RWPE2 (cell line): ENCODE measurements around the gene RNU1-2.
A peak's percentile ranks its signal among the peaks of the same experiment; 100 is the strongest.
"Not testable (repeated sequence)": the region's sequence is repeated elsewhere in the genome, so short reads cannot be mapped to it uniquely, and the experiment has no call there.

Source experiments
- ATAC-seq: fragments of 200-7000 bp; cut with Tn5 transposase; 3 replicates; pipeline ENCODE4 v1.9.1; 2021; ENCODE audit warnings: low read depth
- DNase-seq: peaks from one replicate; pipeline ENCODE4 v3.0.0-alpha.2; 2020; ENCODE audit warnings: low spot score
- H3K27ac ChIP-seq: fragments of 450-650 bp; 2 replicates; pipeline ENCODE4 v1.5.1; 2017; ENCODE audit warnings: mild to moderate bottlenecking; ENCODE audit not compliant: poor library complexity, severe bottlenecking
- H3K27me3 ChIP-seq: fragments of 250-450 bp; sonication (Bioruptor Pico); 2 replicates; pipeline ENCODE4 v1.5.1; 2021; ENCODE audit warnings: mild to moderate bottlenecking, moderate library complexity; ENCODE audit not compliant: insufficient read depth, poor library complexity, severe bottlenecking
- H3K36me3 ChIP-seq: fragments of 250-450 bp; sonication (Bioruptor Pico); 2 replicates; pipeline ENCODE4 v1.5.1; 2020; ENCODE audit warnings: low read depth, mild to moderate bottlenecking, moderate library complexity
- H3K4me1 ChIP-seq: fragments of 250-450 bp; sonication (Bioruptor Pico); 2 replicates; pipeline ENCODE4 v1.5.1; 2021; ENCODE audit warnings: mild to moderate bottlenecking, moderate library complexity; ENCODE audit not compliant: insufficient read depth, poor library complexity, severe bottlenecking
- H3K4me3 ChIP-seq: fragments of 250-450 bp; sonication (Bioruptor Pico); 2 replicates; pipeline ENCODE4 v1.5.1; 2021; ENCODE audit warnings: mild to moderate bottlenecking, moderate library complexity; ENCODE audit not compliant: severe bottlenecking
- H3K9me3 ChIP-seq: fragments of 250-450 bp; sonication (Bioruptor Pico); 2 replicates; pipeline ENCODE4 v1.5.1; 2021; ENCODE audit warnings: mild to moderate bottlenecking, moderate library complexity; ENCODE audit not compliant: severe bottlenecking
- CTCF ChIP-seq: fragments of 450-650 bp; IDR thresholded peaks from one replicate; pipeline ENCODE4 v1.5.1; 2017; ENCODE audit warnings: mild to moderate bottlenecking, moderate library complexity; ENCODE audit not compliant: poor library complexity, severe bottlenecking

RNU1-2 gene

DNA sequence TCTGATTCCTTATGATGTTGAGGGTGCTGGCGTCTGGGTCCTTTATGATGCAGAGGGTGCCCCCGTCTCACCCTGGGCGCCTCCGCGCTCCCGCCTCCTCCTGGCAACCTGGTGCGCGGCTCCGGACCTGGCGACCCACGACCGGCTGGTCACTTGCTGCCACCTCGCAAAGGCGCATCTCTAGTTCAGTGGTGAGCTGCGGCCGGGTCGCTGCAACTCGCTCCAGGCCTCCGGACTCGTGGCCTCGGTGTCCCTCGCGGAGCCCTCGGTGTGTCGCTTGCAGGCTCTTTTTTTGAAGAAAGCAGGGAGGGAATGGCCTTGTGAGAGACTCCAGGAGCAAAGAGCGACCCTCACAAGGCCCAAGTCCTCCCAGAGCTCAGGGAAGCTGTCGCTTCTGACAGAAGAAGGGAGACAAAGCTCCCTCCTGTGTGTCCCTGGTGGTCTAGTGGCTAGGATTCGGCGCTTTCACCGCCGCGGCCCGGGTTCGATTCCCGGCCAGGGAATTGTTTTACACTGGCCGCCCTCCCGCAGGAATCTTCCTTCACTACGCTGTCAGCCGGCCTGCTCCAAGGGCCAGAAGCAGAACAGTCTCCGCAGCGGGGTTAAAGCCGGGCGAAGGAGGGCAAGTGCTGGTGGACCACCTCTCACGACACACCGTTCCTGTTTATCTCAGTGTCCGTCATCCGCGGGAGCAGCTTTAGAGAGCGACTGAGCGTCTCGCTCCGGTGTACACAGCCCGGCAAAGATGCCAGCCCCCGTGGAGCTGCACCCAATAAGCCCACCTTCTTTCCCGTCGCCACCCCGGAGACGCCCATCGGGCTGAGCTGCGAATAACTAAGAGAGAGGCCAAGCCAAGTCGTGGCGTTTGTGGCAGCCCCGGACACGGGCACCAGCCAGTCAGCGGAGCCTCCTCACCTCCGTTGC lies 23.4 kb upstream of the RNU1-2 start:
- H3K27ac ChIP-seq, H3K9me3 ChIP-seq, H3K36me3 ChIP-seq, H3K4me1 ChIP-seq, H3K27me3 ChIP-seq: not testable (repeated sequence)
- peak overlapping the region; percentile 38 for H3K4me3 ChIP-seq
- DNase-seq (peak; percentile 90), ATAC-seq (peak; percentile 98)

DNA sequence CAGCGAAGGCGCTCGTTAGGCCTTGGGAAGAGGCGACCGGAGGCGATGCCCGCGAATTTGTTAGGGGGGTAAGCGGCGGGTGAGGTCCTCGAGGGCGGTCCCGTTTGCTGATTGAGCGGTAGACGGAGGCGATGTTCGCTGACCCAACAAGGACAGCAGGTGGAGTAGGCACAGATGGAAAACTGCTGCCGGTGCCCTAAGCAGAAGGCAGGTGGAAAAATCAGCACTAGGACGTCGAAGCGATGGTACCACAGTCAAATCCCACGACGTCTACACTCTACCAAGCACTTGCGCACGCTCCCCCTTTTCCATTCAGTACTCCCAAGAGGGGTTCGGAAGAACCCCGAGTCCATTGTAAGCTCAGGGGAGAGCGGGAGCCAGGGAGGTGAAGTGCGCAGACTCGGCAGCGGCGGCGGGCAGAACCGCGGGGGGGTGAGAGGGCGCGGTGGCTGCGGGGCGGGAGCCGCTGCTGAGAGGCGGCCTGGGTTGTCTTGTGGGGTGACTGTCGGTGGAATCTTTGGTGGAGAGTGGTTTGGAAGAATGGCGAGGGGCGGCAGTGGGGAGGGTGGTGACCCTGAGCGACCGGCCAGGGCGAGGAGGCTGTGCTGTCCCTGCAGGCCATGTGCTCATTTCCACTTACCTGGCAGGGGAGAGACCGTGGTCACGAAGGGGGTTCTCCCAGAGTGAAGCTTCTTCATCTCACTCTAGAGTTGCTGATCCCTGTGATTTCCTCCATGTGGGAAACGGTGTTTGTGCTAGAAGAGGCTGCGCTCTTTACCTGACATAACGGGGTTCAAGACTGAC lies 22.5 kb upstream of the RNU1-2 start:
- not testable (repeated sequence) for H3K36me3 ChIP-seq, H3K27me3 ChIP-seq, H3K4me1 ChIP-seq, DNase-seq, H3K27ac ChIP-seq, H3K9me3 ChIP-seq
- peak; percentile 4; the same call in 1 of the 3 replicates for ATAC-seq
- H3K4me3 ChIP-seq, result peak overlapping the region; percentile 38

DNA sequence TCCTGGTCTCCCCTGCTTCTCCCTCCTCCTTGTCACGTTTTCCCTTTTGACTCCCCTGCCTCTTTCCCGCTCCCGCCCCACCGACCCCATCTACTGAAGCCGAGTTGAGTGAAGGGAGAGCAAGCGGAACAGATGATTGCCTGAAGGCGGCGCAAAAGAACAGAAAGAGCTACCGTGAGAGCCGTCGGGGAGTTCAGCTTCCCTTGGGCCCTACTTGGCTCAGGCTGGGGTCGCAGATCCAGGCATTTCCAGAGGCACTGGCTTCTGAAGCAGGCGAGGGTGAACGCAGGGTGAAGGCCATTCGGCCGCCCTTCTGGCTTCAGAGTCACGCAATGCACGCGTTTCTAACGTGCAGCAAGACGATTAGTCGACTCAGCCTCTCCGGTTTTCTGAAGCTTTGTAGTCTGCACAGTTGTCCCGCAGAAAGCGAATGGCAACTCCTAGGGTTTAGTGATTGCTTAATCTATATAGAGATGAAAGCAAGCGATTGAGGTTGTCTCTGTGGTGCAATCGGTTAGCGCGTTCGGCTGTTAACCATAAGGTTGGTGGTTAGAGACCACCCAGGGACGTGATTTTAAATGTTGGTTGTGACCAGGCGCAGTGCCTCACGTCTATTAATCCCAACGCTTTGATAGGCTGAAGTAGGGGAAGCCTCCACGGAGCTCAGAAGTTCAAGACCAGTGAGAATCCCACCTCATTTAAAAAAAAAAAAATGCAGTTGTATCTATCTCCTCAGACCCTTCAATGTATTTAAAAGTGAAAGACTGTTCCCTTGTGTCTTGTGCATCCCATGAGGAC lies 20.6 kb upstream of the RNU1-2 start:
- not testable (repeated sequence) for H3K4me1 ChIP-seq, H3K9me3 ChIP-seq, H3K36me3 ChIP-seq, DNase-seq, H3K4me3 ChIP-seq, H3K27me3 ChIP-seq, ATAC-seq, H3K27ac ChIP-seq

- not testable (repeated sequence) for DNase-seq, H3K4me1 ChIP-seq, H3K27me3 ChIP-seq, H3K4me3 ChIP-seq, ATAC-seq, H3K9me3 ChIP-seq, H3K27ac ChIP-seq, H3K36me3 ChIP-seq
Observed at GRCh38 chr1:16881742-16882141, 14.0 kb upstream of the RNU1-2 start.

- Histone ChIP-seq H3K27ac (no peak overlapping the region), H3K36me3 (no peaks in the 10 kb centered on the region), H3K9me3 (no peaks in the 10 kb centered on the region), H3K4me1 (no peaks in the 10 kb centered on the region), H3K27me3 (no peaks in the 10 kb centered on the region), H3K4me3 (no peak overlapping the region)
- DNase-seq (no peak), ATAC-seq (no peak)
- no peak for TF ChIP-seq CTCF
Observed at GRCh38 chr1:16882986-16883385, 12.8 kb upstream of the RNU1-2 start.

- H3K27me3 ChIP-seq, H3K9me3 ChIP-seq, H3K4me1 ChIP-seq, DNase-seq, H3K27ac ChIP-seq, ATAC-seq, H3K4me3 ChIP-seq, H3K36me3 ChIP-seq: not testable (repeated sequence)
Observed at GRCh38 chr1:16884487-16884886, 11.3 kb upstream of the RNU1-2 start.
